Suppressor macrophage treated with lipopolysaccharide for 1 hour (primary cell): Measurements from ENCODE around the gene TMEM266.

Source experiments
- DNase-seq, 3 donors: peaks; one replicate each; pipeline ENCODE4 v3.0.0-alpha.2; 2020 to 2022

The TMEM266 gene

GRCh38 chr15:76185716-76186115 lies 125.9 kb downstream of the TMEM266 start:
- peak; percentile 40 to 52 (median 52) for DNase-seq

GRCh38 chr15:76187163-76187562 lies 127.4 kb downstream of the TMEM266 start:
- no peak for DNase-seq

DNA sequence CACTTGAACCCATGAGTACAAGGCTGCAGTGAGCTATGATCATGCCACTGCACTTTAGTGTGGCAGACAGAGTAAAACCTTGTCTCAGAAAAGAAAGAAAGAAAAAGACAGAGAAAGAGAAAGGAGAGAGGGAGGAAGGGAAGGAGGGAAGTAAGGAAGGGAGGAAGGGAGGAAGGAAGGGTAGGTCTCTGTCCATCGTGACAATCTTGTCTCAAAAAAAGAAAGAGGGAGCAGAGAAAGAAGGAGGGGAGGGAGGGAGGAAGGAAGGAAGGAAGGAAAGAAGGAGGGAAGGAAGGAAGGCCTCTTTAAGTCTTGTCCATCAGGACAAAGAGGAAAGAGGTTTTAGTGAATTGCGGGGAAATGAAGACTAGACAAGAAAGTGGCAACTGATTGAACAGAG lies 129.3 kb downstream of the TMEM266 start:
- DNase-seq: no peak

DNA sequence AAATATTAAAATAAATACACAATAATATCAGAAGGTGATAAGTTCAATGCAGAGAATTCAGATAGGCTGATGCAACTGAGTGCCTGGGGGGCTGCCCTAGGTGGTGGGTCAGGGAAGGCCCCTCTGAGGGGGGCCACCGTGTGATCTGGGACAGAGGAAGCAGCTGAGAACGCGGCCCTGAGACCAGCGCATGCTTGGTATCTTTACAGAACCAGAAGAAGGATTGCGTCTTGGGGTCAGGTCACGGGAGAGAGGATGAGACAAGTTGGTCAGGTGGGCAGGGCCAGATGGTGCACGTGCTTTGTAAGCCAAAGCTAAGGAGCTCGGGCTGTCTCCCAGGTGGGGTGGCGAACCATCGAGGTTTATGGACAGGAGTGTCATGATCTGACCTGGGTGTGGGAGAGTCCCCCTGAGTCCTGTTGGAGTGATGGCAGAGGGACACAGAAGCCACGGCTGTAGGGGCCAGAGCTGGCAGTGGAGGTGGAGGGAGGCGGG lies 130.3 kb downstream of the TMEM266 start:
- no peak for DNase-seq

GRCh38 chr15:76190751-76191538 lies 131.2 kb downstream of the TMEM266 start:
- DNase-seq: peak; percentile 78 to 89 (median 83)

DNA sequence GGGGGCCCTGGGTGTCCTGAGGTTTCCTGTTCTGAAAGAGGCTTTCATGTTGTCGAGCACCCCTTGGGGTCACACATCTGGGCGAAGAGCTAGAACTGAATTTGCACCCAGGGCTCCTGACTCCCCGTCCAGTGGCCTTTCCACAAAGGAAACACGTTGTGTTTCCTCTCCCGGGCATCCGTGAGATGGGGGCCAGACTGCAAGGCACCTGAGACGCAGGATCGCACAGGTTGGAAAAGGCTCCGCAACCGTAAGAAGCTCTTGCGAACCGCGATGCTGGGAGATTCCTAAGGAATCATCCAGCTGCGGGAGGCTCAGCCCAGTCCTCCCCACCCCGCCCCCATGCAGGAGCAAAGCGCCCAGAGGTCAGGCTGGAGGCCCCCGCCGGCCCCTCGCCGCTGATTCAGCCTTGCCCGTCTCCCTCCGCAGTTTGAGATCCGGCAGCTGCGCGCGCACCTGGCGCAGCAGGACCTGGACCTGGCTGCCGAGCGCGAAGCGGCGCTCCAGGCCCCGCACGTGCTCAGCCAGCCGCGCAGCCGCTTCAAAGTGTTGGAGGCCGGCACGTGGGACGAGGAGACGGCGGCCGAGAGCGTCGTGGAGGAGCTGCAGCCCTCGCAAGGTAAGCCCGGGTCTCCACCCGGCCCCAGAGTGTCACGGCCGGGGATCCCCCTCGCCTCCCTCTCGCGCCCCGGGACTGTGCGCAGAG lies 131.9 kb downstream of the TMEM266 start:
- DNase-seq: no peak

GRCh38 chr15:76192715-76193114 lies 132.9 kb downstream of the TMEM266 start:
- no peak for DNase-seq

DNA sequence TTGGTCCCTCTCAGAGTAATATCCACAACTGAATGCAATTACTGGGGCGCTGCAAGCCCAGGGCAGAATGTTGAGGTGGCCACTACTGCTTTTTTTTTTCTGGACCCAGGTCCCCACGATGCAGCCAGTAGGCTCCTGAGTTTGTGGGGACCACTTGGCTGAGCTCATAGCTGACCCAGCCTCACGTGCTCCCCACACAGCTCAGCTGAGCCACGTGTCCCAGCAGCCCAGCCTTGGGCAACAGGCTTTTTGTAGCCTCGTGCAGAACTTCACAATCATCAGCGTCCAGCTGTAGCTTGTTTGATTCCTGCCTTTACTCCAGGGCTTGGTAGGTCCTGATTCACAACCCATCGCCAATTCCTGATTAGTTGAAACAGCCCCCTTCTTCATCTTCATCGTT lies 134.1 kb downstream of the TMEM266 start:
- peak in 1 of 3 donors; percentile 9 for DNase-seq

GRCh38 chr15:76195506-76196268 lies 135.9 kb downstream of the TMEM266 start:
- no peak for DNase-seq

- peak; percentile 41 to 55 (median 45) for DNase-seq
These were observed 136.8 kb downstream of the TMEM266 start for GRCh38 chr15:76196269-76197231.

GRCh38 chr15:76197703-76198455 lies 138.1 kb downstream of the TMEM266 start:
- DNase-seq: no peak

DNA sequence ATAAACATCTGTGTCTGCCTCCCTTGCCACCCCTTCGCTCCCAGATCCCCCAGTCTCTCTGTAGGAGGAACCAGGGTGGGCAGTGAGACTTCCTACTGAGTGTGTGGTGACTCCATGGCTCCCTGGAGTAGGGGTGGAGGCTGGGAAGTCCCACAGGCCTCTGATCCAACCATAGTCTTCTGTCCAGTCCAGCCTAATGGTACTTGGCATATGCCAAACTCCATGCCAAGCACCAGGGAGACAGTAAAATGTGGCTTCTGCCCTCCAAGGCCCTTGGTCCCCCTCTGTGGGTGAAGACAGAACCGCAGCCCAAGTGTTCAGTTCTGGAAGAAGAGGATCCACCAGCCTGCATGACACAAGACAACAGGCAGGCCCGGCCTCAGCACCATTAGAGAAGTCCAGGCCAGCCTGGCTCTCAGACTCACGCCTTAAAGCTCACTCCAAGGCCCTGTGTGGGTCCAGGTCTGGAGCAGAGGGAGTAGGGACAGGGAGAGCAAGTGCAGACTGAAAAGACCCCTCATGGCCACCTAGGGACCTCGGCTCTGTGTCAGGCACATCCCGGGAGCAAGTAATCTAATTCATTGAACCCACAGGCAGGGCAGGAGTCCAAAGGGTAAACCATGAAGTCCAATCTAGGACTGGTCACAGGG lies 138.8 kb downstream of the TMEM266 start:
- no peak for DNase-seq

DNA sequence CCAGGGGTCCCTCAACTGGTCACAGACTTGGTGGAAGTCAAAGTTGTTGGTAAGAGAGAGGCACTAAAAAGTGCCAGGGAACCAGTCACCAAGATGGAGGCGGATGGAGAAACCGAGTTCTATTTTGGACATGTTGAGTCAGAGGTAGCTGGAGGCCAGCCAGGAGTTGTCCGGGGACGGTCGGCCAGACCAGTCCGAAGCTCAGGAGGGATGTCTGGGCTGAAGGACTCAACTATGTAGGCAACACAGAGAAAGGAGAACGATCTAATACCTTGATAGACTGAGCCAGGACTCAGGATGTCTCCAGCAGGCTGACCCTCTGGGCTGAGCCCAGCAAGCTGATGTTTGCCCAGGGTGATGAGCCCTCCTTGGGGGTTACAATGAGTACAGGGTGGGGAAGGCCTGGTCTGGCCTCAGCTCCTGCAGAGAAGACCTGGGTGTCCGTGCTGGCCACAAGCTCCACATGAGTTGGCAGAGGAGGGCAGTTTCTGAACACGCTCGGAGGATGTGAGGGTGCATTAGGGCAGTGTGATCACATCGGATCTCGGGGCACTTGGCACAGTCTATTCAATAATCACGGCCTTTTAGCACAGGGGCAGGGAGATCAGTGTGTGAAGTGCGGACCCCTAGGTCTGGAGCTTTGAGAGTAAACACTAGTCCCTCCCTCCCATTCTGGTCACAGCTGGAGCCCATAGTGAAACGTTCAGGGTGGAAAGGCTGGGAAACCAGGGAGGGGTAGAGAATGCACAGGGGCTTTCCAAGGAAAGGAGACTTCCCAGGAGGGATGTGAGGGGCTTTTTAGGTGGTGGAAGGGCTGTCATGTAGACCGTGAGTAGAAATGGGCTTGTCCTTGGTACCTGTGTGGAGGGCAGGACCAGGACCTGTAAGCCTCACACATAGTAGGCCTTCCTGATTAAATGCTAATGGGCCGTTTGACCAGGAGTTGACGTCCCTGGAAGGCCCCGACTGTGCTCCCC lies 139.6 kb downstream of the TMEM266 start:
- DNase-seq: peak in 1 of 3 donors; percentile 36

DNA sequence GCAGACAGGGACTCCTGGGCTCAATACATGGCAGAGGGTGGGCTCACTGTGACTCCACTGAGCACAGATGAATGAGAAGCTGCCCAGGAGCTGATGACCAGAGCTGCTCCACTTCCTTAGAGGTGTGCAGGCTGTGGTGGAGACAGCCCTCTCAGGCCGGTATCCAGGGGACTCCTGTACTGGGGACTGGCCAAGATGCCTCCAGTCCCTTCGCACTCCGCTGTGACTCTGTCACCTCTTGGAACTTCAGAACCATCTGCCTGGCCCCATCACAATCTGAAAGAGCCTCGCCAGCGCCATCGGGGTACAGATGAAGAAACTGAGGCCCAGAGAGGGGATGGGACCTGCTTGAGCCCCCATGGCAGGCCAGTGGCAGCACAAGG lies 140.3 kb downstream of the TMEM266 start:
- DNase-seq: no peak

- no peak for DNase-seq
These were observed 140.9 kb downstream of the TMEM266 start for GRCh38 chr15:76200641-76201105.

DNA sequence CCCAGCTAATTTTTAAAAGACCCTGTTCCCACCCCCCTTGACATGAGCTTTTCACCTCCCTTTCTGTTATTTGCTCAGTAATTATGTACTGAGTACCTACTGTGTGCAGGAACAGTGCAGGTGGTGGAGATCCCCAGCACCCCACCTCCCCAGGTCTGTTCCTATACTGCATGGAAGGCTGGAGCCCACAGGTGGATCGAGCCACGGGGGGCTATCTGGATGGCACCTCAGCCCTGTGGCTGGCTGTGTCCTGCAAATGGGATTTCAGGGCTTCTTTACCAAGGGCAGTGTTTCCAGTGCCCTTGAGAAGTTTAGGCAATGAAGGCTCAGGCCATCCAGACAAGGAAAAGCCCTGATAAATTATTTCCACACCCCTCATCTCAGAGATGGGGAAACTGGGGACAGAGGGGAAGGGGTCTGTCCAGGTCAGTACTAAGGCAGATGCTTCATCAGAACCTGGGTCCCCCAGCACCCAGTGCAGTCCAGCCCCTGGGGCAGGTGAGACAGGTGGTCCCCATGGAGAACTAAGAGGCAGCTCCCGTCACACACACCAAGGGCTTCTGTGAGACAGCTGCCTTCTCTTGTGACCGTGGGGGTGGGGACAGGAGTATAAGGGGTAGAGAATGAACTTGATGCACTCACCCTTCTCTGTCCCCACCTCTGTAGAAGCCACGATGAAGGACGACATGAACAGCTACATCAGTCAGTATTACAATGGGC lies 141.9 kb downstream of the TMEM266 start:
- no peak for DNase-seq

GRCh38 chr15:76203346-76204108 lies 143.7 kb downstream of the TMEM266 start:
- DNase-seq: no peak
